SU-DHL-6 (cell line): ENCODE measurements around the gene COX19.

Experiments used
- H2AFZ ChIP-seq: fragments of 200-600 bp; sonication (generic); 2 replicates; pipeline ENCODE4 v1.6.1; 2014; ENCODE audit warnings: low read depth, mild to moderate bottlenecking, moderate library complexity, mixed read lengths, antibody characterized with exemption, low read length; ENCODE audit not compliant: severe bottlenecking
- H3F3A ChIP-seq: fragments of 200-600 bp; shearing (Covaris generic); 2 replicates; pipeline ENCODE4 v1.6.0; 2016; ENCODE audit warnings: antibody characterized with exemption, mild to moderate bottlenecking; ENCODE audit not compliant: insufficient read depth
- H3K27ac ChIP-seq: fragments of 200-600 bp; sonication (generic); 2 replicates; pipeline ENCODE4 v1.5.1; 2016; ENCODE audit warnings: low read depth, mild to moderate bottlenecking, low read length, moderate library complexity, mixed read lengths
- H3K27me3 ChIP-seq: fragments of 200-600 bp; sonication (generic), shearing (Covaris generic); 2 replicates; pipeline ENCODE4 v1.6.0; 2014; ENCODE audit warnings: mild to moderate bottlenecking, low read length
- H3K36me3 ChIP-seq: fragments of 200-600 bp; sonication (generic); 2 replicates; pipeline ENCODE4 v1.6.1; 2014; ENCODE audit warnings: mild to moderate bottlenecking, low read length, mixed read lengths
- H3K4me2 ChIP-seq: fragments of 300-600, 200-600 bp; shearing (Covaris generic), sonication (generic); 2 replicates; pipeline ENCODE4 v1.6.0; 2014; ENCODE audit warnings: low read length, low read depth, mild to moderate bottlenecking; ENCODE audit not compliant: poor library complexity, severe bottlenecking
- H3K4me3 ChIP-seq: fragments of 200-600 bp; sonication (generic); 2 replicates; pipeline ENCODE4 v1.5.1; 2014; ENCODE audit warnings: antibody characterized with exemption, low read length, mild to moderate bottlenecking, mixed read lengths; ENCODE audit not compliant: insufficient read depth, poor library complexity, severe bottlenecking
- H3K79me2 ChIP-seq: fragments of 200-600 bp; sonication (generic); 2 replicates; pipeline ENCODE4 v1.6.1; 2014; ENCODE audit warnings: mild to moderate bottlenecking, low read length, moderate library complexity; ENCODE audit not compliant: insufficient read depth
- H3K9ac ChIP-seq: fragments of 200-600 bp; sonication (generic); 2 replicates; pipeline ENCODE4 v1.7.0; 2014; ENCODE audit warnings: mild to moderate bottlenecking, low read length
- H3K9me2 ChIP-seq: fragments of 200-600 bp; sonication (generic); replicated peaks from 2 replicates; pipeline ENCODE4 v1.6.1; 2014; ENCODE audit warnings: low read length; ENCODE audit not compliant: insufficient read depth
- H3K9me3 ChIP-seq: fragments of 200-600 bp; sonication (generic); 2 replicates; pipeline ENCODE4 v1.6.1; 2014; ENCODE audit warnings: low read length, mixed read lengths; ENCODE audit not compliant: insufficient read depth
- H4K20me1 ChIP-seq: fragments of 200-600 bp; sonication (generic); 2 replicates; pipeline ENCODE4 v1.6.1; 2014; ENCODE audit warnings: low read depth, mild to moderate bottlenecking, antibody characterized with exemption, low read length, moderate library complexity, mixed read lengths
- EZH2phosphoT487 ChIP-seq: fragments of 200-600 bp; sonication (generic), shearing (Covaris generic); conservative IDR thresholded peaks from 2 replicates; pipeline ENCODE4 v1.6.1; 2018; ENCODE audit warnings: mild to moderate bottlenecking, antibody characterized with exemption, low read length, moderate library complexity, mixed read lengths
- TF ChIP-seq, protein P1 (sequence below): fragments of 200-600 bp; sonication (generic); IDR thresholded peaks from one replicate; pipeline ENCODE4 v1.5.1; 2017; ENCODE audit warnings: antibody characterized with exemption, mild to moderate bottlenecking, low read length, moderate library complexity; ENCODE audit not compliant: insufficient read depth, poor library complexity, severe bottlenecking

COX19 gene

DNA sequence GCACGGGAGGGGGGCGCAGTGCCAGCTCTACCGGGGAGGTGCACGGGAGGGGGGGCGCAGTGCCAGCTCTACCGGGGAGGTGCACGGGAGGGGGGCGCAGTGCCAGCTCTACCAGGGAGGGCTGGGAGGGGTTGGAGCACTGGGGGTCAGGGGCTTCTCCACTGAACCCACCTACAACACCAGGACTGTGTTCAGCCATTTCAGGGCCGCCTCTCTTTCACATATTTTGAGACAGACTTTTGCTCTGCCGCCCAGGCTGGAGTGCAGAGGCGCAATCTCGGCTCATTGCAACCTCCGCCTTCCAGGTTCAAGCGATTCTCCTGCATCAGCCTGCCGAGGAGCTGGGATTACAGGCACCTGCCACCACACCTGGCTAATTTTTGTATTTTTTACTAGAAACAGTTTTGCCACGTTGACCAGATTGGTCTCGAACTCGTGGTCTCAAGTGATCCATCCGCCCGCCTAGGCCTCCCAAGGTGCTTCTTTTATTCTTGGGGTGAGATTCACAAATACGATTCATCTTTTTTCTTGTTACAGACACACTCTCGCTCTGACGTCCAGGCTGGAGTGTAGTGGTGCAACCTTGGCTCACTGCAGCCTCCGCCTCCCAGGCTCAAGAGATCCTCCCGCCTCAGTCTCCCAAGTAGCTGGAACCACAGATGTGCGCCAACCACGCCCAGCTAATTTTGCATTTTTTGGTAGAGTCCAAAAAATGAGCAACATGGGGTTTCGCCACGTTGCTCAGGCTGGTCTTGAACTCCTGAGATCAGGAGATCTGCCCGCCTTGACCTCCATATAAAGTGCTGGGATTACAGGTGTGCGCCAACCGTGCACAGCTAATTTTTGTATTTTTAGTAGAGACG is 57.9 kb downstream of the COX19 start:
- no peak overlapping the region for H3K27ac ChIP-seq
- no peak overlapping the region for H2AFZ ChIP-seq
- H3K4me3 ChIP-seq: no peak overlapping the region
- H3K27me3 ChIP-seq: no peaks in the 10 kb centered on the region
- TF ChIP-seq, protein P1, sequence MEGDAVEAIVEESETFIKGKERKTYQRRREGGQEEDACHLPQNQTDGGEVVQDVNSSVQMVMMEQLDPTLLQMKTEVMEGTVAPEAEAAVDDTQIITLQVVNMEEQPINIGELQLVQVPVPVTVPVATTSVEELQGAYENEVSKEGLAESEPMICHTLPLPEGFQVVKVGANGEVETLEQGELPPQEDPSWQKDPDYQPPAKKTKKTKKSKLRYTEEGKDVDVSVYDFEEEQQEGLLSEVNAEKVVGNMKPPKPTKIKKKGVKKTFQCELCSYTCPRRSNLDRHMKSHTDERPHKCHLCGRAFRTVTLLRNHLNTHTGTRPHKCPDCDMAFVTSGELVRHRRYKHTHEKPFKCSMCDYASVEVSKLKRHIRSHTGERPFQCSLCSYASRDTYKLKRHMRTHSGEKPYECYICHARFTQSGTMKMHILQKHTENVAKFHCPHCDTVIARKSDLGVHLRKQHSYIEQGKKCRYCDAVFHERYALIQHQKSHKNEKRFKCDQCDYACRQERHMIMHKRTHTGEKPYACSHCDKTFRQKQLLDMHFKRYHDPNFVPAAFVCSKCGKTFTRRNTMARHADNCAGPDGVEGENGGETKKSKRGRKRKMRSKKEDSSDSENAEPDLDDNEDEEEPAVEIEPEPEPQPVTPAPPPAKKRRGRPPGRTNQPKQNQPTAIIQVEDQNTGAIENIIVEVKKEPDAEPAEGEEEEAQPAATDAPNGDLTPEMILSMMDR: no peak
- no peaks in the 10 kb centered on the region for H3K36me3 ChIP-seq
- H3K9ac ChIP-seq: no peak overlapping the region
- no peaks in the 10 kb centered on the region for H4K20me1 ChIP-seq
- no peaks in the 10 kb centered on the region for H3K9me2 ChIP-seq
- H3F3A ChIP-seq: no peaks in the 10 kb centered on the region
- H3K4me2 ChIP-seq: no peak overlapping the region
- no peaks in the 10 kb centered on the region for H3K9me3 ChIP-seq
- no peaks in the 10 kb centered on the region for H3K79me2 ChIP-seq

DNA sequence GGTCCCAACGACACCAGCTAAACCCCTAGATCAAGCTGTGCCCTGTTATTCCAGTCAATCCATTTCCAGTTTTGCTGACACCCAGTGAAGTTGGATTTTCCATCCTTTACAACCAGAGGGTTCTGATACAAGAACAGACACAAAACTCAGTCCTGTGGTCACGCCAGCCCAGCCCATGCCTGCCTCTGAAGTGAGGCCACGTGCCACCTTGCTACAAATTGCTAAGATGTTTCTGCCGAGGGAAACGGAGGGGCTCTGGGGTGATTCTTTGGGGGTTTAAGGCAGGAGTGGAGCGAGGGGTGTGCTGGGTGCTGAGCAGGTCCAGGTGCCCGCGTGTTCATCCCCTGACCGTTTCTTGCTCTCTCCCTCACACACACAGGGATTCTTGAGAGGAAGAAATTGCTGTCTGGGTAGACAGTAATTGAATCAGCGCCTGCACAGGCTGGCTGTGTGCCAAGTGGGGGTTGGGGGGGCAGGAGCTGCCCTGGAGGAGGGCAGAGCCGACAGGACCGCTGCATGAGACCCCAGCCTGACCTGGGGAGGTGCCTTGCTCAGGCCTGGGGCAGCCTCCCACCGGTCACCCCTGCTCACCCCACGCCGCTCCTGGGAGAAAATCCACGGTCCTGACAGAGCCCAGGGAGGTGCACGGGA is 58.9 kb downstream of the COX19 start:
- Histone ChIP-seq H3K79me2 (no peaks in the 10 kb centered on the region), H2AFZ (no peak overlapping the region), H3K9me3 (no peaks in the 10 kb centered on the region), H3K4me2 (no peak overlapping the region), H3K9me2 (no peaks in the 10 kb centered on the region), H3K36me3 (no peaks in the 10 kb centered on the region), H3F3A (no peaks in the 10 kb centered on the region), H3K27me3 (no peaks in the 10 kb centered on the region), H3K9ac (no peak overlapping the region), H3K27ac (no peak overlapping the region), H4K20me1 (no peaks in the 10 kb centered on the region), H3K4me3 (no peak overlapping the region)
- no peak for TF ChIP-seq EZH2phosphoT487
